ENCODE measurements around the gene LRRC46. TPM values are rescaled to one million over a fixed set of nuclear protein-coding genes. Genes with fewer than 3 reads are reported as not detected.

Gene LRRC46
- total RNA-seq, 1 experiment from 2014 or later, result 0.31 TPM

- no peak overlapping the region for H3K4me3 Mint-ChIP-seq
- TF ChIP-seq CTCF (conservative IDR thresholded peaks at IDR 0.05), result no peak
- no peak overlapping the region for H3K23ac ChIP-seq (ENCODE audit: insufficient read length, low read depth, low read length)
Measured at GRCh38 chr17:47855737-47856136, 24.3 kb downstream of the LRRC46 start.

More at GRCh38 chr17:47855737-47856136, 24.3 kb downstream of the LRRC46 start:
- Histone ChIP-seq H3K23me2 (ENCODE audit: insufficient read length, low read depth, low read length, poor library complexity, severe bottlenecking) (peaks cover 13% of the 10 kb centered on the region), H3T11ph (ENCODE audit: low read length) (no peak overlapping the region), H4K8ac (replicated peaks; ENCODE audit: insufficient read length, low read depth, low read length) (no peak overlapping the region), H3K27ac (ENCODE audit: insufficient read length, low read depth, low read length) (no peak overlapping the region), H4K20me1 (ENCODE audit: control insufficient read depth, insufficient read depth, insufficient read length) (no peaks in the 10 kb centered on the region), H3K4me1 (ENCODE audit: insufficient read depth, low read length) (peaks cover 3% of the 10 kb centered on the region), H4K91ac (ENCODE audit: insufficient read length, low read depth, low read length) (no peak overlapping the region), H3K4me2 (ENCODE audit: insufficient read depth, insufficient read length, low read length) (no peak overlapping the region), H3K4ac (ENCODE audit: low read depth, low read length) (no peak overlapping the region), H4K5ac (ENCODE audit: insufficient read length, low read depth, low read length) (no peak overlapping the region), H2AFZ (ENCODE audit: low read length) (no peak overlapping the region), H2BK12ac (ENCODE audit: insufficient read length, low read depth, low read length) (no peak overlapping the region), H3K9me3 (ENCODE audit: control insufficient read depth, low read depth, low read length) (no peaks in the 10 kb centered on the region), H2AK5ac (ENCODE audit: insufficient read length, low read length) (no peak overlapping the region), H2BK5ac (ENCODE audit: insufficient read length, low read length) (no peak overlapping the region), H2BK20ac (ENCODE audit: low read depth, low read length, poor library complexity, severe bottlenecking) (no peak overlapping the region), H3K79me2 (ENCODE audit: insufficient read depth, low read length) (no peaks in the 10 kb centered on the region), H3K79me1 (ENCODE audit: insufficient read depth, low read depth, low read length, poor library complexity, severe bottlenecking) (no peaks in the 10 kb centered on the region), H3K18ac (ENCODE audit: insufficient read length, low read depth, low read length) (no peak overlapping the region), H3K14ac (ENCODE audit: insufficient read depth, low read length) (no peak overlapping the region; the same call in 1 of the 2 replicates), H3K27me3 (ENCODE audit: insufficient read depth, low read length) (peaks cover 27% of the 10 kb centered on the region), H3K9ac (ENCODE audit: extremely low read depth, insufficient read length, low read length) (no peak overlapping the region), H2BK120ac (ENCODE audit: low read depth, low read length, poor library complexity, severe bottlenecking) (no peak overlapping the region), H2BK15ac (ENCODE audit: low read depth, low read length) (no peak overlapping the region), H3K56ac (ENCODE audit: insufficient read length, low read depth, low read length) (no peak overlapping the region)
- H3K4me1 Mint-ChIP-seq, result peaks cover 34 to 42% of the 10 kb centered on the region in 2 experiments
- H3K27ac Mint-ChIP-seq, result no peak overlapping the region
- no peaks in the 10 kb centered on the region; a peak in 1 of 5 replicates for H3K9me3 Mint-ChIP-seq
- peaks cover 86% of the 10 kb centered on the region for H3K27me3 Mint-ChIP-seq (ENCODE audit: low read depth)
- no peak for DNase-seq
- WGBS (ENCODE audit: extremely low coverage, insufficient read length, low lambda C conversion rate), result no CpG with 5 or more reads among the region's 3 CpGs
- H3K36me3 Mint-ChIP-seq (ENCODE audit: insufficient read depth in 1 of 3, low read depth in 3 of 3), result no peaks in the 10 kb centered on the region

Measured in H9 (cell line).